Heart left ventricle (tissue), 16 donors: Measurements from ENCODE around the gene ALPK3. TPM values are rescaled to one million over a fixed set of nuclear protein-coding genes. Genes with fewer than 3 reads are reported as not detected.

ENCODE experiments used
- ATAC-seq, 4 donors: fragments of 200-7000 bp; cut with Tn5 transposase; one replicate each; pipeline ENCODE4 v1.9.1; 2020 to 2022; ENCODE audit warnings: moderate library complexity in 4 of 4, mild to moderate bottlenecking in 3 of 4, moderate number of reproducible peaks in 1 of 4
- DNase-seq, 5 donors: peaks; one replicate each; pipeline ENCODE4 v3.0.0-alpha.2; 2020
- H3K27ac ChIP-seq, 12 donors: fragments of 200-600 bp; sonication (generic) in 4 of 12; one replicate each; pipeline versions ENCODE4 v1.5.0 to v1.8.0; 2016 to 2022; ENCODE audit warnings: mild to moderate bottlenecking in 2 of 12
- H3K27me3 ChIP-seq, 9 donors: fragments of 200-600 bp; sonication (generic) in 2 of 9; one replicate each; pipeline versions ENCODE4 v1.5.1 to v1.8.0; 2016 to 2022; ENCODE audit warnings: mild to moderate bottlenecking in 3 of 9
- H3K36me3 ChIP-seq, 9 donors: fragments of 200-600 bp; sonication (generic) in 2 of 9; one replicate each; pipeline versions ENCODE4 v1.5.0 to v1.8.0; 2018 to 2022; ENCODE audit warnings: mild to moderate bottlenecking in 2 of 9
- H3K4me1 ChIP-seq, 12 donors: fragments of 200-600 bp; sonication (generic) in 4 of 12; one replicate each; pipeline versions ENCODE4 v1.5.0 to v1.8.0; 2016 to 2022; ENCODE audit warnings: mild to moderate bottlenecking in 3 of 12
- H3K4me3 ChIP-seq, 12 donors: fragments of 200-600 bp; sonication (generic) in 4 of 12; one replicate each; pipeline versions ENCODE4 v1.5.0 to v1.8.0; 2017 to 2022; ENCODE audit warnings: mild to moderate bottlenecking in 9 of 12, moderate library complexity in 4 of 12
- H3K9me3 ChIP-seq, 12 donors: fragments of 200-600 bp; sonication (generic) in 4 of 12; one replicate each; pipeline versions ENCODE4 v1.5.0 to v1.8.0; 2016 to 2022; ENCODE audit warnings: mild to moderate bottlenecking in 1 of 12
- POLR2A ChIP-seq, 2 donors: fragments of 450-650 bp; IDR thresholded peaks; one replicate each; pipeline ENCODE4 v1.6.1; 2017; ENCODE audit warnings: antibody characterized with exemption in 2 of 2, mild to moderate bottlenecking in 2 of 2, moderate library complexity in 2 of 2
- WGBS, 4 donors: extraction: QIAGEN DNeasy Blood & Tissue Kit in 2 of 4; methylation state at CpG; one replicate each; pipeline versions ENCODE4 v1.1.5 to v1.1.7; 2013 to 2018; 5-methylcytosine and 5-hydroxymethylcytosine counted together
- intact Hi-C, 10 donors: fragments of 100-400 bp; cut with DNase I; formaldehyde crosslinking; loops; one replicate each; pipeline versions ENCODE4 v1.11.1 to v1.14.2; 2022
- polyA plus RNA-seq, 2 donors: library from polyadenylated mRNA; stranded (reverse); fragments of 200-250 nt; gene quantifications; one replicate each; pipeline ENCODE4 v1.2.3, GENCODE V29; 2013
- total RNA-seq, 9 donors: library from RNA; depleted of rRNA in 2 of 9; stranded (reverse); fragments of >200 nt in 2 of 9; fragmentation: NEBNext Ultra II Directional in 3 of 9; extraction: Animal tissue kit (Norgen Biotek cat#: 25700) in 3 of 9; gene quantifications; one replicate each; pipeline versions ENCODE4 v1.1.0 to v1.2.4, GENCODE V29; 2016 to 2023
- TF ChIP-seq, protein P1 (sequence below), 12 donors: fragments of 200-600 bp; sonication (generic) in 4 of 12; IDR thresholded peaks; one replicate each; pipeline versions ENCODE4 v1.5.0 to v1.8.0; 2018 to 2022; ENCODE audit warnings: antibody characterized with exemption in 12 of 12, mild to moderate bottlenecking in 5 of 12
- donor health status: ischemic (EF 13 %, LVEDD 7.1; RV severe dilation, severe dysfunction).
- donor health status: healthy with polysubstance abuse.
- donor health status: DM: no; HTN: yes; CAD: no.
- donor health status: DM: no; HTN: no; CAD: no.
- donor health status: ischemic (EF 25% LVEDD 6.9; RV normal size, moderate dysfunction).
- donor health status: ischemic (EF 25% LVEDD 5.7; RV mildly dilated, moderate dysfunction).
- donor health status: healthy.
- donor health status: DM: yes; HTN: yes; CAD: no.
- donor health status: ischemic (EF 35%, LVEDD 5.7; RV mildly dilated, moderate dysfunction).
- donor health status: nonischemic (EF 11% LVEDD 7.7; RV severe dilation, severe dysfunction).
- donor health status: DM: yes; HTN: yes; CAD: no.
- donor health status: PGD.
- donor health status: ischemic (EF 29% LVEDD 5.4; RV normal size, mild dysfunction).
- donor health status: nonischemic (EF 23%, LVEDD 6.1; RV moderate dilation, normal function).

ALPK3 gene
- total and polyA plus RNA-seq, 11 donors = 82.2 to 258 (median 144) TPM

DNA sequence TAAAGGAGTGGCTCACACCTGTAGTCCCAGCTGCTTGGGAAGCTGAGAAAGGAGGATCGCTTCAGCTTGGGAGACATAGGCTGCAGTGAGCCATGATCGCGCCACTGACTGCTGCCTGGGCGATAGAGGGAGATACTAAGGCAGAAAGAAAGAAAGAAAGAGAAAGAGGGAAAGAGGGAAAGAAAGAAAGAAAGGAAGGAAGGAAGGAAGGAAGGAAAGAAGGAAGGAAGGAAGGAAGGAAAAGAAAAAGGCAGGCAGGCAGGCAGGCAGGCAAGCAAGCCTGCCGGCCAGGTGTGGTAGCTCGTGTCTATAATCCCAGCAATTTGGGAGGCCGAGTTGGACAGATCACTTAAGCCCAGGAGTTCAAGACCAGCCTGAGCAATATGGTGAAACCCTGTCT lies 82.6 kb downstream of the ALPK3 start:
- peaks cover 0 to 14% (median 11%) of the 10 kb centered on the region in 12 donors for H3K4me1 ChIP-seq
- H3K27me3 ChIP-seq = no peaks in the 10 kb centered on the region
- H3K36me3 ChIP-seq = no peaks in the 10 kb centered on the region
- H3K9me3 ChIP-seq = peaks cover 0 to 6% (median 0%) of the 10 kb centered on the region in 12 donors
- no peak overlapping the region for H3K4me3 ChIP-seq
- ATAC-seq (no peak), DNase-seq (no peak)
- WGBS, 4 donors = 90 to 92% (median 91%) methylated on average over 7 of the region's 7 CpGs
- H3K27ac ChIP-seq = no peak overlapping the region
- intact Hi-C loops = no loop called here
- TF ChIP-seq POLR2A (IDR thresholded peaks at IDR 0.05) = no peak
- TF ChIP-seq, protein P1, sequence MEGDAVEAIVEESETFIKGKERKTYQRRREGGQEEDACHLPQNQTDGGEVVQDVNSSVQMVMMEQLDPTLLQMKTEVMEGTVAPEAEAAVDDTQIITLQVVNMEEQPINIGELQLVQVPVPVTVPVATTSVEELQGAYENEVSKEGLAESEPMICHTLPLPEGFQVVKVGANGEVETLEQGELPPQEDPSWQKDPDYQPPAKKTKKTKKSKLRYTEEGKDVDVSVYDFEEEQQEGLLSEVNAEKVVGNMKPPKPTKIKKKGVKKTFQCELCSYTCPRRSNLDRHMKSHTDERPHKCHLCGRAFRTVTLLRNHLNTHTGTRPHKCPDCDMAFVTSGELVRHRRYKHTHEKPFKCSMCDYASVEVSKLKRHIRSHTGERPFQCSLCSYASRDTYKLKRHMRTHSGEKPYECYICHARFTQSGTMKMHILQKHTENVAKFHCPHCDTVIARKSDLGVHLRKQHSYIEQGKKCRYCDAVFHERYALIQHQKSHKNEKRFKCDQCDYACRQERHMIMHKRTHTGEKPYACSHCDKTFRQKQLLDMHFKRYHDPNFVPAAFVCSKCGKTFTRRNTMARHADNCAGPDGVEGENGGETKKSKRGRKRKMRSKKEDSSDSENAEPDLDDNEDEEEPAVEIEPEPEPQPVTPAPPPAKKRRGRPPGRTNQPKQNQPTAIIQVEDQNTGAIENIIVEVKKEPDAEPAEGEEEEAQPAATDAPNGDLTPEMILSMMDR (IDR thresholded peaks at IDR 0.05) = no peak

DNA sequence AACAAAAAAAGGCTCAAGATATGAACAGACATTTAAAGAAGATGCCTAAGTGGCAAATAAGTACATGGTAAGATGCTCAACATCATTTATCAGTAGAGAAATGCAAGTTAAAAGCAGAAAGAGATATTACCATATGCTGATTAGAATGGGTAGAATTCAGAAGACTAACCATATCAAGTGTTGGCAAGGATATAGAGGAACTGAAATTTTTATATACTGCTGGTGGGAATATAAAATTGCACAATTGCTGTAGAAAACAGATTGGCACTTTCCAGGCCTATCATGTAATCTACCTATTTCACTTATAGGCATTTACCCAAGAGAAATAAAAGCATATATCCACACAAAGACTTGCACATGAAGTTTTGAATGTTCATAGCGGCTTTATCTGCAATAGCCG lies 84.4 kb downstream of the ALPK3 start:
- DNase-seq (no peak), ATAC-seq (no peak)
- no peaks in the 10 kb centered on the region for H3K36me3 ChIP-seq
- H3K4me1 ChIP-seq = peaks cover 3 to 27% (median 18%) of the 10 kb centered on the region in 12 donors
- WGBS, 4 donors = 74 to 99% (median 93%) methylated on average over 2 of the region's 2 CpGs
- intact Hi-C loops = no loop called here
- no peaks in the 10 kb centered on the region for H3K27me3 ChIP-seq
- H3K9me3 ChIP-seq = peaks cover 0 to 6% (median 0%) of the 10 kb centered on the region in 12 donors
- TF ChIP-seq, protein P1 (IDR thresholded peaks at IDR 0.05) = no peak
- no peak for TF ChIP-seq POLR2A (IDR thresholded peaks at IDR 0.05)
- H3K27ac ChIP-seq = no peak overlapping the region
- no peak overlapping the region for H3K4me3 ChIP-seq

DNA sequence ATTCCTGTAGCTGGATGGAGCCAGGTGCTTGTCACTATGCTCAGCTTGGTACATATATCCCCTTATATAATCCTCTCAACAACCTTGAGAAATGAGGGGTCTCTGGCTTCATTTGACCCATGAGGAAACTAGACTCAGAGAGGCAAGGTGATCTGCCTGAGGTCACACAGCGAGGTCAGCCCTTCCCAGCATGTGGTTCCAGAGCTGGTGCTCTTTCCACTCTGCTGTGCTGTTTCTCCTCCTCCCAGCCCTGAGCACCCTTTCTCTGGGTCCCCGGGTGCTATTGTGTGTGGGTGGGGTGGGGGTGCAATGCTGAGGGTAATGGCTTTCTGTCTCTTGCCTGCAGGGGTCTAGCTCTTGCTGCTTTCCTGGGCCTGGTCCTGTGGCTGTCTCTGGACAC lies 86.6 kb downstream of the ALPK3 start:
- WGBS, 4 donors = 92 to 96% (median 93%) methylated on average over 2 of the region's 2 CpGs
- peaks cover 0 to 6% (median 0%) of the 10 kb centered on the region in 12 donors for H3K9me3 ChIP-seq
- intact Hi-C loops = no loop called here
- ATAC-seq (peak in 1 of 4 donors; percentile 7), DNase-seq (no peak)
- H3K36me3 ChIP-seq = no peaks in the 10 kb centered on the region
- no peak overlapping the region for H3K4me3 ChIP-seq
- H3K4me1 ChIP-seq = peaks cover 3 to 36% (median 18%) of the 10 kb centered on the region in 12 donors
- H3K27ac ChIP-seq = peak overlapping the region in 11 of 12 donors; percentile 53 to 85 (median 76)
- H3K27me3 ChIP-seq = no peaks in the 10 kb centered on the region
- TF ChIP-seq, protein P1 (IDR thresholded peaks at IDR 0.05) = no peak
- no peak for TF ChIP-seq POLR2A (IDR thresholded peaks at IDR 0.05)

DNA sequence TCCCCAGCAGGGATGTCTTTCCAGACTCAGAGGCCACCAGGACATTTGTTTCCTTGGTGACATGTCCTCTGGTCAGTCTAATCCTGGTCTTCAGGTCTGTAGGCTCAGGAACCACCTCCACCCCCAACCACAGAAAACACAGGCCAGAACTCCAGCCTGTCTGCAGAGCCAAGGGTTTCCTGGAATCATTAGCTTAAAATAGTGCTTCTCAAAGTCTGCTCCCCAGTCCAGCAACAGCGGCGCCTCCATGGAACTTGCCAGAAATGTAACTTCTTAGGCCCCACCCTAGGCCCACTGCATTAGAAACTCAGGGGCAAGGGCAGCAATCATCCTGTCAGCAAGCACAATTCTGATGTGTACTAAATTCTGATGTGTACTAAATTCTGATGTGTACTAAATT lies 87.3 kb downstream of the ALPK3 start:
- Histone ChIP-seq H3K4me3 (no peak overlapping the region), H3K9me3 (peaks cover 0 to 6% (median 0%) of the 10 kb centered on the region in 12 donors), H3K27me3 (no peaks in the 10 kb centered on the region), H3K27ac (peak overlapping the region; percentile 31 to 85 (median 75)), H3K36me3 (no peaks in the 10 kb centered on the region), H3K4me1 (peaks cover 3 to 40% (median 18%) of the 10 kb centered on the region in 12 donors)
- WGBS, 4 donors = 12 to 30% (median 21%) methylated on average over 2 of the region's 2 CpGs
- TF ChIP-seq POLR2A (IDR thresholded peaks at IDR 0.05) = no peak
- TF ChIP-seq, protein P1 (IDR thresholded peaks at IDR 0.05) = no peak
- ATAC-seq (peak; percentile 74 to 86 (median 84)), DNase-seq (peak in 1 of 5 donors; percentile 62)
- intact Hi-C loops = no loop called here
